Nephron (organoid): ENCODE measurements around the gene CORO6.

ENCODE experiments used
- H3K27ac Mint-ChIP-seq, 3 experiments: 2 replicates each; pipeline ENCODE4 v1.8.0; 2020; ENCODE audit warnings: mixed read lengths in 3 of 3, mild to moderate bottlenecking in 2 of 3, moderate library complexity in 1 of 3
- H3K27me3 Mint-ChIP-seq: 2 replicates; pipeline ENCODE4 v1.8.0; 2021; ENCODE audit warnings: low read depth, mild to moderate bottlenecking, moderate library complexity, mixed read lengths
- H3K36me3 Mint-ChIP-seq: 2 replicates; pipeline ENCODE4 v1.8.0; 2020; ENCODE audit warnings: low read depth, mixed read lengths
- H3K4me1 Mint-ChIP-seq: 2 replicates; pipeline ENCODE4 v1.8.0; 2020; ENCODE audit warnings: mixed read lengths
- H3K4me3 Mint-ChIP-seq, 3 experiments: 2 replicates each; pipeline ENCODE4 v1.8.0; 2020; ENCODE audit warnings: mild to moderate bottlenecking in 3 of 3, mixed read lengths in 3 of 3, moderate library complexity in 2 of 3
- H3K9me3 Mint-ChIP-seq: 2 replicates; pipeline ENCODE4 v1.8.0; 2020; ENCODE audit warnings: mixed read lengths
- TF ChIP-seq, protein P1 (sequence below), 3 experiments: fragments of 200-600 bp; sonication (generic); IDR thresholded peaks; one replicate each; pipeline ENCODE4 v1.5.0; 2021; ENCODE audit warnings: antibody characterized with exemption in 3 of 3; ENCODE audit not compliant: unreplicated experiment in 3 of 3

The CORO6 gene

DNA sequence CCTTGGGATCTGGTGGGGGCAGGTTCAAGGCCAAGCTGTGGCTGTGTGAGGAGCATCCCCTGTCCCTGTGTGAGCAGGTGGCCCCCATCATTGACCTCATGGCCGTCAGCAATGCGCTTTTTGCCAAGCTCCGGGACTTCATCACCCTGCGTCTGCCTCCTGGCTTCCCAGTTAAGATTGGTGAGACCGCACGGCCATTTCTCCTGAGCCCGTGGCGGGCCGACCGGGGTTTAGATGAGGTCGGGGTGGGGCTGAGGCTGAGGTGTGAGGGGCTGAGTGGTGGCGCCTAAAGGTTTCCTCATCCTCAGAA, 10.7 kb downstream of the CORO6 start:
- no peak overlapping the region for H3K27ac Mint-ChIP-seq
- peaks cover 8% of the 10 kb centered on the region for H3K36me3 Mint-ChIP-seq
- peaks cover 30% of the 10 kb centered on the region for H3K27me3 Mint-ChIP-seq
- no peak overlapping the region for H3K4me3 Mint-ChIP-seq
- TF ChIP-seq, protein P1, sequence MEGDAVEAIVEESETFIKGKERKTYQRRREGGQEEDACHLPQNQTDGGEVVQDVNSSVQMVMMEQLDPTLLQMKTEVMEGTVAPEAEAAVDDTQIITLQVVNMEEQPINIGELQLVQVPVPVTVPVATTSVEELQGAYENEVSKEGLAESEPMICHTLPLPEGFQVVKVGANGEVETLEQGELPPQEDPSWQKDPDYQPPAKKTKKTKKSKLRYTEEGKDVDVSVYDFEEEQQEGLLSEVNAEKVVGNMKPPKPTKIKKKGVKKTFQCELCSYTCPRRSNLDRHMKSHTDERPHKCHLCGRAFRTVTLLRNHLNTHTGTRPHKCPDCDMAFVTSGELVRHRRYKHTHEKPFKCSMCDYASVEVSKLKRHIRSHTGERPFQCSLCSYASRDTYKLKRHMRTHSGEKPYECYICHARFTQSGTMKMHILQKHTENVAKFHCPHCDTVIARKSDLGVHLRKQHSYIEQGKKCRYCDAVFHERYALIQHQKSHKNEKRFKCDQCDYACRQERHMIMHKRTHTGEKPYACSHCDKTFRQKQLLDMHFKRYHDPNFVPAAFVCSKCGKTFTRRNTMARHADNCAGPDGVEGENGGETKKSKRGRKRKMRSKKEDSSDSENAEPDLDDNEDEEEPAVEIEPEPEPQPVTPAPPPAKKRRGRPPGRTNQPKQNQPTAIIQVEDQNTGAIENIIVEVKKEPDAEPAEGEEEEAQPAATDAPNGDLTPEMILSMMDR (IDR thresholded peaks at IDR 0.05; ENCODE audit: unreplicated experiment in 3 of 3) = no peak
- no peaks in the 10 kb centered on the region for H3K9me3 Mint-ChIP-seq
- H3K4me1 Mint-ChIP-seq = peaks cover 20% of the 10 kb centered on the region

DNA sequence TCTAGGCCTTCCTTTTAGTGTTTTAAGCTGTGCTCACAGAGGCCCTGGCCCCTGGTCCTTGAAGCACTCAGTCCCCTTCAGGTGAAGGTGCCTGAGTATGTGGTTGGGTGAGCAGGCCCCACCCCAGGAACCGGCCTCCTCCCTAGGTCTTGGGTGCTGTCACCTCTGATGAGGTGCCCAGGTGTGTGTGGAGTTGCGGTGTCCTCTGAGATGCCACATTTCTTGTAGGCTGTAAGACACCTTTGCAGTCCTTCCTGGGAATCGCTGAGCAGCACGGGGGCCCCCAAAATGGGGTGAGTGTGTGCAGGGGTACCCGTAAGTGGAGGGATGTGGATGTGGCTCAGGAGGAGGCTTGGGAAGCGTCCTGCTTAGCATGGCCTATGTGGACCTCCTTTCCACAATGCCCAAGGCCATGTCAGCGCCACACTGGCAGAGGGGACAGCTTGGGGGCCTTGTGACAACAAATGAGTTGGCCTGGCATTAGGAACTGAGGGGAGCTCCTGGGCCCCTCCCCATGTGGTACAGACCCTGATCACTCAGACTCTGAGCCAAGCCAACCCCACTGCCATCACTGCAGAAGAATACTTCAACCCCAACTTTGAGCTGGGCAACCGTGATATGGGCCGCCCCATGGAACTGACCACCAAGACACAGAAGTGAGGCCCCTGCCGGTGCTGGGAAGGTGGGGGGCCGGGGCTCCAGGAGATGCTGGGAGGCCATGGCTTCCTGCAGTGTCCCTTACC, 11.2 kb downstream of the CORO6 start:
- H3K27ac Mint-ChIP-seq = no peak overlapping the region
- no peak overlapping the region for H3K4me3 Mint-ChIP-seq
- peaks cover 24% of the 10 kb centered on the region for H3K27me3 Mint-ChIP-seq
- peaks cover 15% of the 10 kb centered on the region for H3K4me1 Mint-ChIP-seq
- no peaks in the 10 kb centered on the region for H3K9me3 Mint-ChIP-seq
- peaks cover 8% of the 10 kb centered on the region for H3K36me3 Mint-ChIP-seq
- TF ChIP-seq, protein P1 (IDR thresholded peaks at IDR 0.05; ENCODE audit: unreplicated experiment in 3 of 3) = no peak

DNA sequence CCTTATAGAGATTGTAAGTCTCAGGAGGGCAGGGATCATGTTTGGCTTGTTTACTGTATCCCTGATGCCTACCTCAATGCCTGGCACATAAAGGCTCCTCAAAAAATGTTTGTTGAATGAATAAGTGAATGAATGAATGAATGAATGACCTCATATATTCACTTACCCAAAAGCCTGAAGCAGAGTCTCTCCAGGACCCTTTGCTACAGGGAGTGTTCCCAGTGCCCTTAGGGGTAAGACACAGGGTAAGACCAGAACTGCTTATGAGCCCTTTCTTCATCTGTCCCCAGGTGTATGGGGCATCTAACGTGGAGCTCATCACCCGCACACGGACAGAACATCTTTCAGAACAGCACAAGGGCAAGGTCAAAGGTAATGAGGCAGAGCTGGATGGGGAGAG, 12.3 kb downstream of the CORO6 start:
- H3K27me3 Mint-ChIP-seq = peaks cover 13% of the 10 kb centered on the region
- no peak overlapping the region for H3K27ac Mint-ChIP-seq
- TF ChIP-seq, protein P1 (IDR thresholded peaks at IDR 0.05; ENCODE audit: unreplicated experiment in 3 of 3) = no peak
- no peaks in the 10 kb centered on the region for H3K9me3 Mint-ChIP-seq
- peaks cover 5% of the 10 kb centered on the region for H3K4me1 Mint-ChIP-seq
- peaks cover 8% of the 10 kb centered on the region for H3K36me3 Mint-ChIP-seq
- H3K4me3 Mint-ChIP-seq = no peak overlapping the region

DNA sequence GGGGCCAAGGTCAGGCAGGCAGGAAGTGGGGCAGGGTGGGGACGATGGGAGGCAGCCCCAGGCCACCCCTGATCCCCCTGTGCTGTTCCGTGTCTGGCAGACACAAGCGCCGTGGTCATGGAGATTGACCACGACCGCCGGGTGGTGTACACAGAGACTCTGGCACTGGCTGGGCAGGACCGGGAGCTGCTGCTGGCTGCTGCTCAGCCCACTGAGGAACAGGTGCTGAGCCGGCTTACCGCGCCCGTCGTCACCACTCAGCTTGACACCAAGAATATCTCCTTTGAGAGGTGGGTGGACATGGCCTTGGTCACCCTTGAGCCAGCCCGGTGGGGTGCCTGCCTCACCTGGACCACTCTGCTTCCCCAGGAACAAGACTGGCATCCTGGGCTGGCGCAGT, 13.7 kb downstream of the CORO6 start:
- Mint-ChIP-seq H3K9me3 (no peaks in the 10 kb centered on the region), H3K36me3 (peaks cover 8% of the 10 kb centered on the region), H3K4me3 (no peak overlapping the region), H3K27ac (no peak overlapping the region), H3K27me3 (no peaks in the 10 kb centered on the region), H3K4me1 (no peaks in the 10 kb centered on the region)
- TF ChIP-seq, protein P1 (IDR thresholded peaks at IDR 0.05; ENCODE audit: unreplicated experiment in 3 of 3) = no peak

DNA sequence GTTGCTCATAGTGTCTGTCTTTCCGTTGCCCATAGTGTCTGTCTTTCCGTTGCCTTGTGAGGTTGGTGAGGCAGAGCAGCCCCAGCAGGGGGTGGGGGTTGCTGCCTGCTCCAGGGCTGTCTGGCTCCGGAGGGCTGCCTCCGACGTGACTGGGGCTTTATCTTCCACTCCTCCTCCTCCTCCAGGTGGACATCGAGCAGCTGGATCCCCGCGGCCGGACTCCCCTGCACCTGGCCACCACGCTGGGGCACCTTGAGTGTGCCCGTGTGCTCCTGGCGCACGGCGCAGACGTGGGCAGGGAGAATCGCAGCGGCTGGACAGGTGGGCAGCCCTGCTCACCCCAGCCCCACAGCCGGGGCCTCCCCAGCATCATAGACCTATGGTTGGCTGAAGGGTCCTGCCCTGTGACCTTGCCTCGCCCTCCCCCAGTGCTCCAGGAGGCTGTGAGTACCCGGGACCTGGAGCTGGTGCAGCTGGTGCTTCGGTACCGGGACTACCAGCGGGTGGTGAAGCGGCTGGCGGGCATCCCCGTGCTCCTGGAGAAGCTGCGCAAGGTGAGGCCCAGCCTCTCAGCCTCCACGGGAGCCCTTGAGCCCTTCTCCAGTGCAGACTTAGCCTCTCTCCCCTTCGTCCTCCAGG, 15.0 kb downstream of the CORO6 start:
- H3K4me3 Mint-ChIP-seq = no peak overlapping the region
- peaks cover 7% of the 10 kb centered on the region for H3K4me1 Mint-ChIP-seq
- TF ChIP-seq, protein P1 (IDR thresholded peaks at IDR 0.05; ENCODE audit: unreplicated experiment in 3 of 3) = no peak
- peaks cover 5% of the 10 kb centered on the region for H3K36me3 Mint-ChIP-seq
- H3K9me3 Mint-ChIP-seq = no peaks in the 10 kb centered on the region
- H3K27me3 Mint-ChIP-seq = no peaks in the 10 kb centered on the region
- no peak overlapping the region for H3K27ac Mint-ChIP-seq
